Left lobe of liver (tissue), 2 donors: ENCODE measurements around the gene ACVR2B. TPM values are rescaled to one million over a fixed set of nuclear protein-coding genes. Genes with fewer than 3 reads are reported as not detected.

Source experiments
- ATAC-seq: fragments of 200-7000 bp; cut with Tn5 transposase; one replicate; pipeline ENCODE4 v1.9.1; 2020; ENCODE audit warnings: mild to moderate bottlenecking, moderate library complexity
- DNase-seq: peaks from one replicate; pipeline ENCODE4 v3.0.0-alpha.2; 2020; ENCODE audit warnings: low spot score
- total RNA-seq: library from RNA; stranded (reverse); gene quantifications from one replicate; pipeline ENCODE4 v1.2.1, GENCODE V29; 2021
- donor health status: DM: no; HTN: no; CAD: no; lungs with moderate emphysema.
- donor health status: DM: no; HTN: yes; CAD: no.

Gene ACVR2B
- total RNA-seq, 1 donor from 2014 or later: 6.7 TPM

DNA sequence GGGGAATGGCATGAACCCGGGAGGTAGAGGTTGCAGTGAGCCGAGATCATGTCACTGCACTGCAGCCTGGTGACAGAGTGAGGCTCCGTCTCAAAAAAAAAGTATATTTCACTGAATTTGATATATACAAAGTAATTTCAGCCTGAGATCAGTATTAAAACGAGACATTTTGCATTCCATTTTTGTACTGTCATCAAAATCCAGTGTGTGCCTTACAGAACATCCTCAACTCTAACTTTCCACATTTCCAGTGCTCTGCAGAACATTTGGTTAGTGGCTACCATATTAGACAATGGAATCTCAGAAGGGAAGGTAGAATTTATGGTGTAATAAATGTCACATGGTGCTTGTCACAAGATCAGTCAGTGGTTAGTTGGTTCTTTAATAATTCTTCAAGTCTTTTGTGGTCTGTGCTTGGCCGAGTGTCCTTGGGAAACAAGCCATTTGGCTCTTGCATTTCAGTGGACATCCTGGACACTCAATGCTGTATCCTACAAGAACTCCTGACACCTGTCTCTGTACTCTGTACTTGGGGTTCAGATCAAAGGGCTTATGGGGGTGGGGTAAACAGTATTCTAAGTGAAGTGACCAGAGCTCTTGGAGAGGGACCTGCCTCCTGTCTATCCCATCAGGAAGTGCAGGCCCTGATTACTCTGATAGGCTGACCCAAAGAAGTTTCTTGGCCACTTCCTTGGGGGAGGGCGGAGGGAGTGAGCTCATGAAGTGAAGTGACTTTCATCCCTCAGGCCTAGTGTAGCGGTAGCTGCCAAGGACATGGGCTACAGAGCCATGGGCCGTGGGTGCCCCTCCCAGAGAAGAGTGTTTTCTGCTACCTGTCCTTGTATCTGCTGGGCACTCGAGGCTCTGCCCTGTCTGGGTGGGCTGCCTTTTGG is 3.7 kb downstream of the ACVR2B start:
- DNase-seq: no peak
- ATAC-seq: no peak

- DNase-seq: peak; percentile 85
- ATAC-seq: peak; percentile 69
Measured at GRCh38 chr3:38458796-38459498, 5.3 kb downstream of the ACVR2B start.

- ATAC-seq: peak; percentile 18
Measured at GRCh38 chr3:38459499-38460048, 5.9 kb downstream of the ACVR2B start.

GRCh38 chr3:38460377-38461270 is 6.9 kb downstream of the ACVR2B start:
- DNase-seq: no peak
- ATAC-seq: peak; percentile 2

More at GRCh38 chr3:38459499-38460048, 5.9 kb downstream of the ACVR2B start:
- no peak for DNase-seq

DNA sequence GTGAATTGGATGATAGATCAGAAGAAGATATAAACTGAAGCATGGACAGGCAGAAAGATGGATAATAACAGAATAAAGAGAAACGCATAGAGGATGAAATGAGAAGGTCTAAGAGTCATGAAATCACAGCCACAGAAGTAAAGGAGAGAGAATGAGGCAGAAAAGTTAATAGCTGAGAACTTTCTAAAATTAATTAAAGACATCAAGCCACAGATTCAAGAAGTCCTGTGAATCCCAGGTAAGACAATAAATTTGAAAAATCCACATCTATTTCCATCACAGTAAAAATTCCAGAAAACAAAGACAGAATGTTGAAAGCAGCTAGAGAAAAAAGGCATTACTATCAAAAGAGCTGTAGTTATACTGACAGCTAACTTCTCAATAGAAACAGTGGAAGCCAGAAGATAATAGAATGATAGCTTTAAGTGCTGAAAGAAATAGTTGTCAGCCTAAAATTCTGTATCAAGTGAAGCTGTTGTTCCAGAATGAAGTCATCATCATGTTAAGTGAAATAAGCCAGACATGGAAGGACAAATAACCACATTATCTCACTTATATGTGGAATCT is 12.0 kb downstream of the ACVR2B start:
- DNase-seq: no peak
- no peak for ATAC-seq

GRCh38 chr3:38468765-38469164 is 15.1 kb downstream of the ACVR2B start:
- DNase-seq: peak; percentile 72
- peak; percentile 71 for ATAC-seq

- DNase-seq (no peak), ATAC-seq (no peak)
Measured at GRCh38 chr3:38469852-38470251, 16.2 kb downstream of the ACVR2B start.

DNA sequence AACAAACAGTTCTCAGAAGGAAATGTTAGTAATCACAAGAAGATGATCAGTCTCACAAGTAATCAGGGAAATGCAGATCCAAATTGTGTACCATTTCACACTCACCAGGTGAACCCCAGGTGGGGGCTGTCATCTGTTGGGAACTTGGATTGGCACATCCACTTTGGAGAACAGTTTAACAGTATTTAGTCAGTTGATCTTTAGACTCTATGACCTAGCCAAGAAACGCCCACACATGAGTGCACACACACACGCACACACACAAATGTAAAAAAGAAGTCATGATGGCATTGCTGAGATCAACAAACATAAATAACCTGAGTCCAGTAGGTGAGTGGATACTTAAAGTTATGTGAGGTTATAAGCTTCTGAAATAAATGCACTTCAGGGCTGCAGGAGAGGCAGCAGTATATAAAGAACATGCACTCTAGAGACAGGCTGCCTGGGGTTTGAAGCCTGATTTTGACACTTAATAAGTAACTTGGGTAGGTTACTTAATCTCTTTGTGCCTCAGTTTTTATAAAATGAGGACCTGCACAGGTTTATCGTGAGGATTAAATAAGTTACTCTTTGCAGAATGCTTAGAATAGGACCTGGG is 17.7 kb downstream of the ACVR2B start:
- ATAC-seq: peak; percentile 87

DNA sequence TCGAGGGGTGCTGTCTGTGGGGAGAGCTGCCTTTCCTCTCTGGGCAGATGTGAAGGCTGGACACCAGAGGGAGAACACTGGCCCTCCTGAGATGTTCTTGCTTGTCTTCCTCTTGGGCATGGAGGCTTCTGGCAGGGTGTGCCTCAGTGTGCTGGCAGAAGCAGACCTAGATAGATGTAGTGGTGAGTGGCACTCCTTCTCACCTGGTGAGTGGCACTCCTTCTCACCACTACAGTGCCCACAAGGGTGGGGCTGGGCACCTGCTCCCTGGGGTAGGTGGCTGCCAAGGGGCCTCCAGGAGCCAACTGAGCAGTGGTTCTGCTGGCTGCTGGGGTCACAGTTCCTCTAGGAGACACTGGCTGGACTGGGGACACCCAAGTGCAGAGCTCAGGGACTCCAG is 18.7 kb downstream of the ACVR2B start:
- DNase-seq: no peak
- no peak for ATAC-seq

More for the DNA sequence above, 17.7 kb downstream of the ACVR2B start:
- peak; percentile 73 for DNase-seq

GRCh38 chr3:38473229-38473628 is 19.5 kb downstream of the ACVR2B start:
- no peak for DNase-seq
- ATAC-seq: no peak

DNA sequence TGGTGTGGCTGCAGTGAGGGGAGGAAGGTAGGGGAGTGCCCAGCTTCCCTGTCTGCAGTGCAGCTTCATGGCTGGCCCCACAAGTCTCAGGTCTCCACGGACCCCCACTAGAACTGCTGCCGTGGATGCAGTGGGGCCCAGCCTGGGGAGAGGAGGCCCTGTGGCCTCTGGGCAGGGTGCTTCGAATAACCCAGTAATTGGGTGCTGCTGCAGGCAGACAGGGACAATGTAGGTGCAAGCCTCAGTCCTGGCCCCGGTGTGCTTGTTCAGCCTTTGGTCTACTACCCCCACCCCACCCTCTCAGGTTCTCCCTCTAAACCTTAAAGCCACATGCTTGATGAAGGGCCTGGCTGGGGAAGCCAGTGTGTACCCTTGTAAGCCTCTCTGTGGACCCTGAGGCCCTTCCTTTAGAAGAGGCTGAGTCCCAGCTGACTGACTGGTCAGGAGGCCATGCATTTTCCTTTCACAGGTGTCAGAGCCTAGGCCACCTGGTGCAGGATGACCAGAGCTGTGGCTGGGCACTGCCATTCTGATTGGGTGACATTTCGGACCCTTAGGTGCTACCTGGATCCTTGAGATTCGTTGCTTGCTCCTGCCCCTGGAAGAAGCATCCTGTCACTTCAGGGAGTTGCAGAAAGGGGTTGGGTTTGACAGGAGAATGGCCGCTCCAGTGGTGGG is 21.4 kb downstream of the ACVR2B start:
- DNase-seq (no peak), ATAC-seq (no peak)

- DNase-seq (no peak), ATAC-seq (no peak)
Measured at GRCh38 chr3:38475716-38476115, 22.0 kb downstream of the ACVR2B start.

DNA sequence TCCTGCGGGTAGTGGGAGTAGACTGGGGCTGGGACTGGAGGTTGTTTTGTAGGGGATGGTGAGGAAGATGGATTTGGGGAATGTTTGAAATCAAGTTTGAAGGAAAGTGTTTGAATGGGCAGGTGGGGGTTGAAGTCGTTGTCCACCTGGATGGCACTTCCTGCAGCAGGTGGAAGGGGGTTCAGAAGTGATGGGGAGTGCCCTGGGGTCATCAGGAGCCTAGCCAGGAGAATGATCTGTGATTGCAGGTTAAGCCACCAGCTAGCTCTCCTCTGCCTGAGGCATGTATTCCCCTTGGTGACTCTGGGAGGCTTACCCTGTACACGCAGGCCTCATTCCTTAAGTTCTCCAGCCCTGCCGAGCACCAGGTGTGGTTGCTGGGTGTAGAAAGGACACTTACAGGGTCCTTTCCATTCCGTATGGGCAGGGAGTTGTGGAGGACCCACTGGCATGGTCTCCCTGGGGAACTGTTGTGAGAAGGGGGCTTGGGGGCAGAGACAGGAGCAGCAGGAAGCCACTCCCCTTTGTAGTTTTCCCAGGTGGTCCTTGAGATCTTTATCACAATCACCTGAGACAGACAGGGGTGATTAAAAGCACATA is 22.6 kb downstream of the ACVR2B start:
- no peak for DNase-seq
- no peak for ATAC-seq

GRCh38 chr3:38477057-38477820 is 23.5 kb downstream of the ACVR2B start:
- ATAC-seq: no peak
- no peak for DNase-seq

- DNase-seq (no peak), ATAC-seq (no peak)
Measured at GRCh38 chr3:38477839-38478450, 24.3 kb downstream of the ACVR2B start.

- ATAC-seq: no peak
- no peak for DNase-seq
Measured at GRCh38 chr3:38478901-38479300, 25.2 kb downstream of the ACVR2B start.

DNA sequence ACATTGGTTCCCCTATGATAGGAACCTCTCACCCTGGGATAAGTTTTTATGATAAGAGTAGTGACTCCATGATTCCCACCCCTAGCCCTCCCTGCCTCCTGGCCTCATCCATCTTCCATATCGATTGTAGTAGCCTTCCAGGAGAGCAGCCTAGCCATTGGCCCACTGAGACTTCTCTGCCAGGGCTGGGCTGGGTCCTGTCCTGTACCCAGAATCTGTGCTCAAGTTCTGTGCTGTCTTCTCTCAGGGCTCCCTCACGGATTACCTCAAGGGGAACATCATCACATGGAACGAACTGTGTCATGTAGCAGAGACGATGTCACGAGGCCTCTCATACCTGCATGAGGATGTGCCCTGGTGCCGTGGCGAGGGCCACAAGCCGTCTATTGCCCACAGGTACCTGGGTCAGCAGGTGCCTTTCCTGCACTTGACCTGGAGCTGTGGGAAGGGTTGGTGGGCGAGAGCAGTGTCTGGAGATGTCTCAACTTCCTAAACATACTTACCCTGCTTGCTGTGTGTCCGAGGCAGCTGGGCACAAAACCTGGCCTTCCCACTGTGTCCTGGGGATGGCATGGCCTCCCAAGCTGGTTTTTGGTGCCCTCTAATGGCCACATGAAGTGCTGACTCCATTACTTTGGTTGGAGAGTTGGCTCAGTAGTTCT is 25.9 kb downstream of the ACVR2B start:
- peak; percentile 68 for DNase-seq
- ATAC-seq: peak; percentile 96
